CD1c-positive myeloid dendritic cell (primary cell): Measurements from ENCODE around the gene KCMF1.

ENCODE experiments used
- DNase-seq: peaks from one replicate; pipeline ENCODE4 v3.0.0-alpha.2; 2016; ENCODE audit errors: extremely low spot score

KCMF1 gene

DNA sequence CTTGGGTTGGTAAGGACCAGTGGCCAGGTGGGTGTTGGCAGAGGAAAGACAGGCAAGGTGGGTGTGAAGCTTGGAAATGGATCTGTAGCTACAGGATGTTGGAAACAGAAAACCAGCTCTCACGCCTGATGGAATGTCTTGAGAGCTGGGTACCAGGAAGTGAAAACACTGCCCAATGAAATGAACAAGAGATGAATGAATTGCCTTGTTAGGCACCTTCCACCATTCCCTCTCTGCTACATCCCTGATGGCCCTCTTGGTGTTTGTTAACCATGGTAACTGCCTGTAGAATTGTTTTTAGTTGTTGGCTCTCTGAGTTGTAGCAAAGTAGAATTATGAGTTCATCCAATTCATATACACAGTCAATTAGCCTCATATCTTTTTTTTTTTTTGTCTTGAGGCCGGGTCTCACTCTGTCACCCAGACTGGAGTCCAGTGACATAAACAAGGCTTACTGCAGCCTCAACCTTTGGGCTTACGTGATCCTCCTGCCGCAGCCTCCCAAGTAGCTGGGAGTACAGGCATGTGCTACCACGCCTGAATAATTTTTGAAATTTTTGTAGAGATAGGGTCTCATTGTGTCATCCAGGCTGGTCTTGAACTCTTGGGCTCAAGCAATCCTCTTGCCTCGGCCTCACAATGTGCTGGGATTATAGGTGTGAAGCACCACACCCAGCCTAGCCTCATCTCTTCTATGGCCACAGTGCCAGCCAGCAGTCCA, 9.5 kb downstream of the KCMF1 start:
- no peak for DNase-seq

DNA sequence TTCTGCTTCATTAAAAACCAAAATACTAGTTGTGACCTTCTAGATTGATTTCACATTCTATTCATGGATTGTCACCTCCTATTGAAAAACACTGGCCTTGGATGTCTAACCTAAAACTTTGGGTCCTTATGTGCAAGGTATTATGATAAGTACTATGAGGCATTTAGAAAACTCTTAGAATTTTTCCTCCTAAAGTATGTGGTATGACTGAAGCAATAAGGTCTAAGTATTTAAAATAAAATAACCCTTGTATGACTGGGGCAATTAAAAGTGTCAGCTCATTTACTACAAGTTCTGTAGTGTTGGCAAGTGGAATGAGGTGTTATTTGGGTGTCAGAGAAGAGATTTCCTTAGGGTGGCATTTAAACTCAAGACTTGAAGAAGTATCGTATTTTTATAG, 15.1 kb downstream of the KCMF1 start:
- no peak for DNase-seq

DNA sequence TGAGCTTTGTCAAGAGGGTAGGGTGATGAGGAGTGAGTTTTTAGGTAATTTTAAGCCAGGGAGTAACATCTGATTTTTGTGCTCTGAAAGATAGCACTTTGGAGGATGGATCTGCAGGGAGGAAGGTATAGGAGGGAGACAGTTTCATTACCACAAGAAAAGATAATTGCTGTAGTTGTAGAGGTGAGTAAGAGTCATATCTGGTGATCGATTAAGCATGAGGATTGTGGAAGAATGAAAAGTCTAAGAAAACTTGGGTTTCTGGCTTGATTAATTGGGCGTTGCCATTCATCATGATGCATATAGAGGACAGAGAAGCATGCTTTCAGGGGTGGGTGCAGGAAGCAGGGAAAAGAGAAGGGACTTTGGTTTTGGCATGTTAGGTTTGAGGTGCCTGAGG, 18.5 kb downstream of the KCMF1 start:
- no peak for DNase-seq

DNA sequence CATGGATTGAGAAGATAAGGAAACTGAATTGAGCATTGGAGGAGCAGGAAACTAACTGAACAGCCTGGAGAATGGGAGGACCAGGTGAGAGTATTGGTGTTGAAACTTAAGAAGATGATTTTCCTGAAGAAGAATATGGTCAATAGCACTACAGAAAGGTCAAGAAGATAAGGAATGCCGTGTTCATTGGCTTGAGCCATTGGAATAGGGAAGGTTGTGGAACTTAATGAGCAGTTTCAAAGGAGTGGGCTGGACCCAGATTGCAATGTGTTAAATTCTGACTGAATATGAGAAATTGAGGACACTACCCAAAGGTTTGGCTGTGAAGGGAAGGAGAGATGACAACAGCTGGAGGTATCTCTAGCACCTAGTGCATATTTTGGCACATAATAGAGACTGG, 19.0 kb downstream of the KCMF1 start:
- no peak for DNase-seq

DNA sequence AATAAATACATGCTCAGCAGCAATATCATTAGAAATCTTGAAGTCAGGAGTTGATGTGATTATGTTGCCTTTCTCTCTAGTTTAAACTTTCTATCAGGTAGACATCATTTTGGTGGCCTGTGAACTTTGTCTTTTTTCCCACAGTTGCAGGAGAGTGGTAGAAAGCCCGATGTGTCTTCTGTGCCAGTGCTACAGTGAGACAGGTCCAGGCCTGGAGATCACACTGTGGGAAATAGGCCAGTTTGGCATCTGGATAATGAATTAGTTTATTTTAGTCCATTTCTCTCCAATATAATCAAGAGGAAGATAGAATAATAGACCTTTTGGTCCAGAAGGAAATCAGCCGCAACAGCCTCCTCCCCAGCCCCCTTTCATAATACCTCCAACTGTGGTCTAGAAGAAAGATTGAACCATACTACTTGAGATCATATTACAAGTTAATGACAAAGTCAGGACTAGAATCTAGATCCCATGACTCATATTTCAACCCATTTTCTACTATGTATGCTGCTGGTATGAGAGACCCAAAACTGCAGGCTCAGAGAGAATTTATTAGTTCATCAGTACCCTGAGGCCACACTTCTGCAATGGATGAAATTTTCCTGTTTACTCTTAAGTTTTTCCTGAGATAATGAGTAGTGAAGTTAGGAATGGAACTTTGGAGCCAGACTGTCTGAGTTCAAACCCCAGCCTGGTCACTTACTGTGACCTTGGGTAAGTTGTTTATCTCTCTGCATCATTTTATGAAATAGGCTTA, 20.6 kb downstream of the KCMF1 start:
- no peak for DNase-seq

DNA sequence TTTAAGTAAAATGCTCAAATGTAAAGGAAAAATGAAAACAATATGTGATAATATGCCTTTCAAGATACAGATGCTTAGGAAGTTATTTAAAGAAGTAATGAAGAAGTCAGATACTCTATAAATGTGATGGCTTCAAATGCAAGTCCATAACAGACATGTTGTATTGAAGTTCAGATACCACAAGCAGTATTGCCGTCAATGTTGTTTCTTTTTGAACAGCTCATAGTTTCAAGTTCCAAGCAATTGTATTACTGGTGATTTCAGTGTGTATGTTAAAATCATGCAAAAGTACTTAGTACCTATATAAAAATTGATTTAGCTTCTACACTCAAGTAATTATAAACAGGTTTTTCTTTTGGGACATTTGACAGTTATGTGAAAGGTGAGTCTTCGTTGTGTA, 24.9 kb downstream of the KCMF1 start:
- no peak for DNase-seq

DNA sequence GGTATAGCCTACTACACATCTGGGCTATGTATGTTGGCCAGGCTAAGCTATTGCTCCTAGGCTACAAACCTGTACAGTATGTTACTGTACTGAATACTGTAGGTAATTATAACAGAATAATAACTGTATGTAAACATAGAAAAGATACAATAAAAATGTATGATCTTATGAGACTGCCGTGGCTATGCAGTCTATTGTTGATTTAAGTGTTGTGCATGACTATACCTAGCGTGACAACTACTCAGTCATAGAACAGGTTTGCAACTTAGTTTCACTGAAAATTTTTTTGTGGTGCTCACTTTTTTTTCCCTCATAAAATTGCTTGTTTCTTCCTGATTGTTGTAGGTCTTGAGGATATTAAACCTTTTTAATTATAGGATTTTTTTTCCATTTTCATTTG, 25.9 kb downstream of the KCMF1 start:
- no peak for DNase-seq

DNA sequence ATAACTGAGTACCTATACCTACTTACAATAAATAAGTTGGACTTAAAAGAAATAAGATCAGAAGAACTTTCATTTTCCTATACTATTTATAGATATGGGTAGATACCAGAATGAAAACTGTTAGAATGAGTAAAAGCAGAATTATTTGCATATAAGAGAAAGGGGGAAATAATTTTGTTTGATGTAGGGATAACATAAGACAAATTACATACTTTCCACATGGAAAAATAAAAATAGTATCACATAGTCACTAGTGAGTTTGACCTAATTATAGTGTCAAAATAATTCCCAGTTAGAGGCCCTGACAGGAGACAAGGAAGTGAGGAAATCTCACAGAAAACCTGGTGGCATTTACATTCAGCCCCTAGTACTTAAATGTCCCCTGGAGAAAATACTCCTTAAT, 28.6 kb downstream of the KCMF1 start:
- DNase-seq = no peak

DNA sequence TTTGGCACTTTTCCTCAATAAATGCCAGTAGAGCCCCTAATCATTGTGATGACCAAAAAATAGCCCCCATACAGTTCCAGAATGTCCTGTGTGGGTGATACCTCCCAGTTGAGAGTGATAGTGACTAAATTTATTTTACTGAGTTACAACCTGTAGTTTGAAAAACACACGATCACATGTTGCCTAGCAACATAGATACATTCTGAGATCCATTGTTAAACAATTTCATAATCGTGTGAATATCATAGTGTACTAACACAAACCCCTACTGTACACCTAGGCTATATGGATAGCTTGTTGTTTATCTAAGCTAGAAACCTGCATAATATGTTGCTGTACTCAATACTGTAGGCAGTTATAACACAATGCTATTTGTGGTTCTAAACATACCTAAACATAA, 30.6 kb downstream of the KCMF1 start:
- no peak for DNase-seq

DNA sequence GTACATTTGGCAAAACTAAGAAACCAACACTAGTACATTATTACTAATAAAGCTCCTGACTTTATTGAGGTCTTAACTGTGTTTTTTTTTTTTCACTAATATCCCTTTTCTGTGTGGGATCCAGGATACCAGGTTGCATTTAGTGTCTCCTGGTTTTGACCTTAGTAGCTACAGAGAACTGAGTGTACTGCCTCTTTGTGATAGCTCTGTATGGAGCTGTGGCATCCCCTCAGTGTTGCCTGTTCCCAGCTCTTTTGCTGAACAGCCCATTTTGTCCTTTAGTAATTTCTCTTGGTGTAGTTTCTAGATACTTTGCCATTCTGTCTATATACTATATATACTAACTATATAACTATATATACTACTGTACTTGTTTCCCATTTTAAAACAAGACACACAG, 31.6 kb downstream of the KCMF1 start:
- no peak for DNase-seq

DNA sequence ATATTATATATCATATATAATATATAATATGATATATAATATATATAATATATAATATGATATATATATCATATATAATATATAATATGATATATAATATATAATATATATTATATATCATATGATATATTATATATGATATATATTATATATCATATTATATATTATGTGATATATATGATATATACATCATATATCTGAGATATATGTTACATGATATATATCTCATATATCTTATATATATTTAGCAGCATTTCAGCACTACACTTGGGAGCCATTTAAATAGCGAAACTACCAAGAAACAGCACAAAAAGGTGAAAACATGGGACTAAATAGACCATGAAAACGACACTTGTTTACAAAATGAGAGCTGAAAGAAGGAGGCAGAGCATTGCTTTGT, 37.3 kb downstream of the KCMF1 start:
- DNase-seq = no peak

DNA sequence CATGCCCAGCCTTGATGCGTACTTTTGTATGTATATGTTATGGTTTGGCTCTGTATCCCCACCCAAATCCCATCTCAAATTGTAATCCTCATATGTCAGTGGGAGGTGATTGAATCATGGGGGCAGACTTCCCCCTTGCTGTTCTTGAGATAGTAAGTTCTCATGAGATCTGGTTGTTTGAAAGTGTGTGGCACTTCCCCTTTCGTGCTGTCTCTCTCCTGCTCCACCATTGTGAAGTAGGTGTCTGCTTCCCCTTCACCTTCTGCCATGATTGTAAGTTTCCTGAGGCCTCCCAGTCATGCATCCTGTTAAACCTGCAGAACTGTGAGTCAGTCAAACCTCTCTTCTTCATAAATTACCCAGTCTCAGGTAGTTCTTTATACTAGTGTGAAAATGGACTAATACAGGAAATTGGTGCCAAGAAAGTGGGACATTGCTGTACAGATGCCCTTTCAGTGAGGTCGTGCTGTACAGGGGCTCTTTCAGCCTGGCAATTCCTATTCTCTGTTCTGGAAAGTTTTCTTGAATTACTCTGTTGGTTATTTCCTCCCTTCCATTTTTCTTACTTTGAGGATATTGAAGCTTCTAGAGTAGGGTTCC, 38.2 kb downstream of the KCMF1 start:
- peak; percentile 78 for DNase-seq

DNA sequence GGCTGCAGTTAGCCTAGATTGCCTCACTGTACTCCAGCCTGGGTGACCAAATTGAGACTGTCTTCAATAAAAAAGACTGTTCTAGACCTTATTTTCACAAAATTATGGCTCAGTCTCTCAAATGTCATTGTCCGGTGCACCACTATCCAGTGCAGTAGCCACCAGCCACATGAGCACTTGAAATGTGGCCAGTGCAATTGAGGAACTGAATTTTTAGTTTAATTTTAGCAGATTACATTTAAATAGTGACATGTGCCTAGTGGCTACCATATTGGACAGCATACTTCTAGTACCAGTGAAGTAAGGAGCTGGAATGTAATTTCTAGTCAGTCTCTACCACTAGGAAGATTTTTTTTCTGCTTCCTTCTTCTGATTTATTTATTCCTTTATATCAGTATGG, 39.4 kb downstream of the KCMF1 start:
- no peak for DNase-seq

DNA sequence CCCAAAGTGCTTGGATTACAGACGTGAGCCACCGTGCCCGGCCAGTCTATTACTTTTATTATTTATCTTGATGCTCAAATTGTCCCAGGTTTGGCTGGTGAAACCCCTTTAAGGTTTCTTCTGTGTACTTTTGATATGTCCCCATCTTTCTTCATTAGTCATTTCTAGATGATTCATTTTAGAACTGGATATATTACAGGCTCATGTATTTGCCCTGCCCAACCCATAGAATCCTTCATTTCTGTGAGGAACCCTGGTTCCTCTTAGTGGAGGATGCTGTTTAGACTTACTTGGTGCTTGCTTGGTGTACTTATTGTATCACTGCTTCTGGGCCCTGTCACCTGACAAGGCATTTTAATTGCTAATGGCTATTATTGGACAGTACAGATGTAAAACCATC, 40.1 kb downstream of the KCMF1 start:
- no peak for DNase-seq

DNA sequence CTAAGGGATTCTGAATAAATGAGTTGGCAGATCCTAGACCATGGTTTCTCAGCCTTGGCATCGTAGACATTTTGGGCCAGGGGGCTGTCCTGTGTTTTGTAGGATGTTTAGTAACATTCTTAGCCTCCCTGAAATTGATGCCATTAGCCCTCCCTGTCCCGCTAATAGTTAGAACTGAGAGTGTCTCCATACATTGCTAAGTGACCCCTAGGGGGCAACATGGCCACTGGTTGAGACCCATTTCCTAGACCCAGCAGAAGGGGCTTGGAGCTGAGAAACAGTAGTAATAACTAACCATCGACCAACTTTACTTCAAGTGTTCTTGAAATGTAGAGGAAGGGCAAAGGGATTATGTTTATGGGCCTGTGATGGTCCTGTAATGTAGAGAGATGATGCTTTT, 40.8 kb downstream of the KCMF1 start:
- no peak for DNase-seq

DNA sequence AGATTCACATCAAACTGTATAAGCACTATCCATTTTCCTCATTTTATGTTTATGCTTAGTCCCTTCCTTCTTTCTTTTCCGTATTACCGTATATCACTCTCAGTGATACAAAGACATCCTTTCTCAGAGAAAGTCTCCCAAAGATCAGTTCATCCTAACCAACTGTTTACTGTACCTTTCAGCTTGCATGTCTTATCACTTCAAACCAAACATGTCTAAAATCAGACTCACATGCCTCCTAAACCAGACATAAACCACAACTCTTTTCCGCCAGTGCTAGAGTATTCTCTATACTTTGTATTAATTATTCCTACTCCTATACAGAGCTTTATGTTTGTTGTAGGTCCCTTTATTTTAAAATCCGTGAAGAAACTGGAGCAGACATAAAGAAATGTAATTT, 41.5 kb downstream of the KCMF1 start:
- no peak for DNase-seq

DNA sequence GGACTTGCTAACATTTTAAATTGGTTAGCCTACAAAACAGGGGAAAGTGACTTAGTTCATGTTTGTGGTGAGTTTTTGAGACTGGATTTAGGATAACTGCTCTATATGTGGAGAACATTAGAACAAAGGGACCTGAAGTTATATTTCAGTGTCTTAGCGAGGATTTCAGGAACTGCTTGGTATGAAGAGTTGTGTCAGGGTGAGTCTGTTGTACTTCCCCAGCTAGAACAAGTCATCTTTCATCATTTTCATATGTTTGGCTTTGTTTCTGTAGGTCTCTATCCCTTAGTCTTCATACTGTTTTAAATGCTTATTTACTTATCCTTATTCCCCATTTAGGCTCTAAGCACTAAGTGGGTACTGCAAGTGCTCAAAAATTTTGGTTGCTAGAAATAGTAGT, 41.9 kb downstream of the KCMF1 start:
- DNase-seq = peak; percentile 43

DNA sequence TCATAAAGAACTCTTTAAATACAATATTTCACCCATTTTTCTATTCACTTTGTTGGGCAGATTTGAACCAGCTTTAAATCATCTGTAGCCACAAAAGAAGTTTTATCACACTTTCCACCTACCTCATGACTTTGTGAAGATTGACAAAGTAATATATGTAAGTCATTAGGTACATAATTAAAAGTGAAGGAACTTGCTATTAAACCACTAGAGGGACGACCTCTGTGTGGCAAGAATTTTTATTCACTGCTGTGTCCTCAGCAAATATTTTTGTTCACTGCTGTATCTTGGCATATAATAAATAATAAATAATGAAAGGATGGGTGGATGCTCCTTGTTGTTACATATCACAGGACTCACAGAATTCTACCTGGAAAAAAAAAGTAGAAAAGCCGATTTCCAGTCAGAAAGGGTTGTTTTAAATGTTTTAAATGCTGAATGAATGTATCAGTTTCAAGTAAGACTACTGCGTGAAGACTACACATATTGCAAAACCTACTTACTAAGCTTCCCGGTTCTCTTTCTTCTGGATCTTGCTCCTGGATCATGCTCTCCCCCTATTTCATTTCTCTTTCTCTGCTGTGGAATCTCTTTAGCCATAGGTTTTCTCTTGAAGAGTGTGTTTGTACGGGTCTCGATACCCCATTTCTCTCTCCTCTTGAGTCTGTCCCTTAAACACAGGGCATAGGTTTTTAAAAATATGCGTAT, 44.8 kb downstream of the KCMF1 start:
- DNase-seq = peak; percentile 25

DNA sequence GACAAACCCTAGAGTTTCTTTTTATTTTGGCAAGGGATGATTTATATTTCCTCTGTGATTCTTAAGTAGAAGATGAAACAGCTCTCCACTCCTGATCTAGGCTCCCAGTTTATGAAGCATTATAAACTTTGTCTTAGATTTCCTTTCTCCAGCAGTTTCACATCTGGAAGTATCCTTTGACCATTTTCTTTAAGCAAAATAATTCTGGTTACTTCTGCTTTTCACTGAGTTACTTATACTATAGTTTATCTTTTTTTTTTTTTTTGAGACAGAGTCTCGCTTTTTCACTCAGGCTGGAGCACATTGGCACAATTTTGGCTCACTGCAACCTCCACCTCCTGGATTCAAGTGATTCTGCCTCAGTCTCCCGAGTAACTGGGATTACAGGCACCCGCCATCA, 45.5 kb downstream of the KCMF1 start:
- DNase-seq = peak; percentile 29

DNA sequence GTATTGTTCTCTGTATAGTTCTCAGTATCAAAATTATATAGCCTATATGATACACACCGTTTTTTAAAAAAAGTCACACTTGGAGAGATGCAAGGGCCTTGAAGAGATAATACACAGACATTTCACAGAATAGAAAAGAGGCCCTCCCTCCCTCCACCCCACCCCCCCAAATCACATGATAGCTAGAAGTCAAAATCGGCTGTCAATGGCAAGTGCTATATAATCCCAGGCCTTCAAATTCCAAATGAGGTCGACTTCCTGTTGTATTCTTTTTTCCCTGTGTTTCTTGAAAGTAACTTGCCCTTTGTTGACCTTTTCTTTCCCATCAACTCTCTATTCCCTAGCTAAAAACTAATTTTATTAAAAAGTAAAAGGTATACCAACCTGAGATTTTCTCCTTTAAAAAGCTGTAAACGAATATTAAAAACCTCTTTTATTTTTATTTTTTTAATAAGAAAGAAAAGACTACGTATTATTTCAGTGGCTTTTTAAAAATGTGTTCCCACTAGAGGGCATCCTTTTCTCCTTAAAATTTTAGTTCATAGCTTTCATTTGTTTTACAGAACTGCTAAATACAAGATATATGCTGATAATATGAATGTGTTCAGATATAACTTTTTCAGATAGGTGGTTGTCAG, 46.6 kb downstream of the KCMF1 start:
- peak; percentile 31 for DNase-seq

DNA sequence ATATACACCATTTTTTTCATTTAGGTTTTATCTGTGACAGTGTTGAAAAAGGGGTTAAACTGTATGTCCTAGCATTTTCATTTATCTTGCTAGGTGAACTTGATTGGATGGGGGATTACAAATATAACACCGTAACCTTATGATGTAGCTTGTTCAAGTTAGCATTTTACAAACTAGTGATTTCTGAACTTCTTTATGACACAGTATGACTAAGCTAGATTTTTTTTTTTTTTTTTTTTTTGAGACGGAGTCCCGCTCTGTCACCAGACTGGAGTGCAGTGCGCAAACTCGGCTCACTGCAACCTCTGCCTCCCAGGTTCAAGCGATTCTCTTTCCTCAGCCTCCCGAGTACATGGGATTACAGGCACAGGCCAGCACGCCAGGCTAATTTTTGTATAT, 47.1 kb downstream of the KCMF1 start:
- no peak for DNase-seq

DNA sequence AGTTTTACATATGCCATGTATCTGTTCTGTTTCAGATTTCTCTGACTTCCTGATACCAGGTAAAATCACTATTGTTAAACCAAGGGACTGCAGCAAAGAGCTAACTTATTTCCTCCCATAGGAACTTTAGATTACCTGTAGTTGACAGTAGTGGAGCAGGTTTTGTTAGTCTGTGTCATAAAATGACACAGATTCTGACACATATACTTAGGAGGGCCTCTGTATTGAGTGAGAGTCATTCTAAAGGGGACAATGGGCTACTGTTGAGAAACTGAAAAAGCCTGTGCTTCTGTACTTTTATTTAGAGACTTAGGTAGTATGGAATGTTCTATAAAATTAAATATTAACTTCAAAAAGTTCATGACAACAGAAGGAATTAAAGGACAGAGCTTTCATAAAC, 48.2 kb downstream of the KCMF1 start:
- DNase-seq = no peak
